HepG2 (cell line): ENCODE results near the gene TUBB4A. TPM values are rescaled to one million over a fixed set of nuclear protein-coding genes. Genes with fewer than 3 reads are reported as not detected.

Experiments
- MEF2D ChIP-seq: sonication (generic); formaldehyde crosslinking; IDR thresholded peaks from 2 replicates; pipeline ENCODE4 v1.5.1; 2020; ENCODE audit warnings: mild to moderate bottlenecking, missing genetic modification reagents
- PTBP1 ChIP-seq: fragments of 200-400 bp; formaldehyde crosslinking; IDR thresholded peaks from 2 replicates; pipeline ENCODE4 v1.6.1; 2018; ENCODE audit warnings: low read length, low read depth; ENCODE audit not compliant: poor library complexity, severe bottlenecking
- ZNF224 ChIP-seq: sonication (generic); formaldehyde crosslinking; IDR thresholded peaks from 2 replicates; pipeline ENCODE4 v1.5.0; 2020; ENCODE audit warnings: mild to moderate bottlenecking, missing genetic modification reagents
- ZNF720 ChIP-seq: sonication (generic); formaldehyde crosslinking; IDR thresholded peaks from 2 replicates; pipeline ENCODE4 v1.4.0; 2020; ENCODE audit warnings: missing genetic modification reagents
- polyA plus RNA-seq, 8 experiments: library from polyadenylated mRNA; depleted of rRNA in 3 of 8; stranded (reverse) in 7 of 8; unstranded in 1 of 8; fragments of >200 nt; fragmentation: Illumina TruSeq in 4 of 8; extraction: Trizol in 4 of 8; gene quantifications; 2 replicates each; pipeline versions ENCODE4 v1.2.1 to v1.2.3, GENCODE V29; 2011 to 2016; ENCODE audit warnings: low read depth in 4 of 8, missing spikeins in 1 of 8, mixed read lengths in 1 of 8; ENCODE audit not compliant: insufficient read depth in 1 of 8
- small RNA-seq, 3 experiments: library from RNA; depleted of rRNA; stranded (forward); fragments of <200 nt; gene quantifications; one replicate each; pipeline ENCODE3, GENCODE V24; 2012; ENCODE audit warnings: low read depth in 2 of 3, low replicate concordance in 1 of 3; ENCODE audit not compliant: insufficient read length in 3 of 3, insufficient read depth in 2 of 3
- total RNA-seq, 5 experiments: library from RNA; depleted of rRNA; stranded (reverse); fragments of >200 nt; fragmentation: Illumina TruSeq; extraction: Trizol; gene quantifications; 2 replicates each; pipeline ENCODE4 v1.2.3, GENCODE V29; 2016; ENCODE audit warnings: low read depth in 1 of 5
- TF ChIP-seq, protein P1 (sequence below): sonication (generic); formaldehyde crosslinking; IDR thresholded peaks from 2 replicates; pipeline ENCODE4 v1.4.0; 2020; ENCODE audit warnings: missing genetic modification reagents, borderline replicate concordance
- TF ChIP-seq, protein P2 (sequence below): sonication (generic); formaldehyde crosslinking; conservative IDR thresholded peaks from 2 replicates; pipeline ENCODE4 v1.4.0; 2020; ENCODE audit warnings: missing genetic modification reagents
- TF ChIP-seq, protein P3 (sequence below): sonication (generic); formaldehyde crosslinking; IDR thresholded peaks from 2 replicates; pipeline ENCODE4 v1.5.0; 2020; ENCODE audit warnings: mild to moderate bottlenecking, missing genetic modification reagents

Gene TUBB4A
- total and polyA plus RNA-seq, 2 of the 13 experiments (the other 11 are each of a cell fraction or from before 2014, with no cell fraction given), result not detected

DNA sequence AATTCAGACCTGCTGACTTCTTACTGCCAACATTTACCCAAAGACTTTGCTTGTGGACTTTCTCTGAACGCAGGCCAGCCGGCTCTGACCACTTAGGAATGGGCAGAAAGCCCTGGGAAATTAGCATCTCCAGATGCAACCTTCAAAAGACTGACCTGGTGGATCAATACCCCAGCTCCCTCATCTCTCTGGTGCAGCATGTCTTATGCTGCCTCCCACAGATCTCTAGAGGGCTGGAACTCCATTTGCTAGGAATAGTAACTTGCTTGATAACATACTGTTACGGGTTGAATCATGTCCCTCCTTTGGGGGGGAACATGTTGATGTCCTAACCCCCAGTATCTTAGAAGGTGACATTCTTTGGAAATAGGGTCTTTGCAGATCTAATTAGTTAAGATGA, 55.7 kb downstream of the TUBB4A start (continued):
- TF ChIP-seq, protein P1, sequence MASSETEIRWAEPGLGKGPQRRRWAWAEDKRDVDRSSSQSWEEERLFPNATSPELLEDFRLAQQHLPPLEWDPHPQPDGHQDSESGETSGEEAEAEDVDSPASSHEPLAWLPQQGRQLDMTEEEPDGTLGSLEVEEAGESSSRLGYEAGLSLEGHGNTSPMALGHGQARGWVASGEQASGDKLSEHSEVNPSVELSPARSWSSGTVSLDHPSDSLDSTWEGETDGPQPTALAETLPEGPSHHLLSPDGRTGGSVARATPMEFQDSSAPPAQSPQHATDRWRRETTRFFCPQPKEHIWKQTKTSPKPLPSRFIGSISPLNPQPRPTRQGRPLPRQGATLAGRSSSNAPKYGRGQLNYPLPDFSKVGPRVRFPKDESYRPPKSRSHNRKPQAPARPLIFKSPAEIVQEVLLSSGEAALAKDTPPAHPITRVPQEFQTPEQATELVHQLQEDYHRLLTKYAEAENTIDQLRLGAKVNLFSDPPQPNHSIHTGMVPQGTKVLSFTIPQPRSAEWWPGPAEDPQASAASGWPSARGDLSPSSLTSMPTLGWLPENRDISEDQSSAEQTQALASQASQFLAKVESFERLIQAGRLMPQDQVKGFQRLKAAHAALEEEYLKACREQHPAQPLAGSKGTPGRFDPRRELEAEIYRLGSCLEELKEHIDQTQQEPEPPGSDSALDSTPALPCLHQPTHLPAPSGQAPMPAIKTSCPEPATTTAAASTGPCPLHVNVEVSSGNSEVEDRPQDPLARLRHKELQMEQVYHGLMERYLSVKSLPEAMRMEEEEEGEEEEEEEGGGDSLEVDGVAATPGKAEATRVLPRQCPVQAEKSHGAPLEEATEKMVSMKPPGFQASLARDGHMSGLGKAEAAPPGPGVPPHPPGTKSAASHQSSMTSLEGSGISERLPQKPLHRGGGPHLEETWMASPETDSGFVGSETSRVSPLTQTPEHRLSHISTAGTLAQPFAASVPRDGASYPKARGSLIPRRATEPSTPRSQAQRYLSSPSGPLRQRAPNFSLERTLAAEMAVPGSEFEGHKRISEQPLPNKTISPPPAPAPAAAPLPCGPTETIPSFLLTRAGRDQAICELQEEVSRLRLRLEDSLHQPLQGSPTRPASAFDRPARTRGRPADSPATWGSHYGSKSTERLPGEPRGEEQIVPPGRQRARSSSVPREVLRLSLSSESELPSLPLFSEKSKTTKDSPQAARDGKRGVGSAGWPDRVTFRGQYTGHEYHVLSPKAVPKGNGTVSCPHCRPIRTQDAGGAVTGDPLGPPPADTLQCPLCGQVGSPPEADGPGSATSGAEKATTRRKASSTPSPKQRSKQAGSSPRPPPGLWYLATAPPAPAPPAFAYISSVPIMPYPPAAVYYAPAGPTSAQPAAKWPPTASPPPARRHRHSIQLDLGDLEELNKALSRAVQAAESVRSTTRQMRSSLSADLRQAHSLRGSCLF (CRISPR knock-in tag), result no peak
- TF ChIP-seq, protein P2, sequence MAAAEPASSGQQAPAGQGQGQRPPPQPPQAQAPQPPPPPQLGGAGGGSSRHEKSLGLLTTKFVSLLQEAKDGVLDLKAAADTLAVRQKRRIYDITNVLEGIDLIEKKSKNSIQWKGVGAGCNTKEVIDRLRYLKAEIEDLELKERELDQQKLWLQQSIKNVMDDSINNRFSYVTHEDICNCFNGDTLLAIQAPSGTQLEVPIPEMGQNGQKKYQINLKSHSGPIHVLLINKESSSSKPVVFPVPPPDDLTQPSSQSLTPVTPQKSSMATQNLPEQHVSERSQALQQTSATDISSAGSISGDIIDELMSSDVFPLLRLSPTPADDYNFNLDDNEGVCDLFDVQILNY (CRISPR knock-in tag), result no peak
- no peak for TF ChIP-seq ZNF720 (CRISPR knock-in tag)
- TF ChIP-seq MEF2D (CRISPR knock-in tag), result no peak
- TF ChIP-seq, protein P3, sequence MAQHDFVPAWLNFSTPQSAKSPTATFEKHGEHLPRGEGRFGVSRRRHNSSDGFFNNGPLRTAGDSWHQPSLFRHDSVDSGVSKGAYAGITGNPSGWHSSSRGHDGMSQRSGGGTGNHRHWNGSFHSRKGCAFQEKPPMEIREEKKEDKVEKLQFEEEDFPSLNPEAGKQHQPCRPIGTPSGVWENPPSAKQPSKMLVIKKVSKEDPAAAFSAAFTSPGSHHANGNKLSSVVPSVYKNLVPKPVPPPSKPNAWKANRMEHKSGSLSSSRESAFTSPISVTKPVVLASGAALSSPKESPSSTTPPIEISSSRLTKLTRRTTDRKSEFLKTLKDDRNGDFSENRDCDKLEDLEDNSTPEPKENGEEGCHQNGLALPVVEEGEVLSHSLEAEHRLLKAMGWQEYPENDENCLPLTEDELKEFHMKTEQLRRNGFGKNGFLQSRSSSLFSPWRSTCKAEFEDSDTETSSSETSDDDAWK (CRISPR knock-in tag), result no peak
- TF ChIP-seq ZNF224 (CRISPR knock-in tag), result no peak
- no peak for TF ChIP-seq PTBP1

Small RNA genes lying within 50 kb of the gene (small RNA-seq; reads per million reads assigned to genes)
- 0 reads per million in 3 experiments for gene AC010503.2

Other genes with a start within 250 kb of the TUBB4A start
- gene MLLT1, start 222.3 kb downstream of the TUBB4A start, total RNA-seq (2016; rRNA removed; fragmentation: Illumina TruSeq; extraction: Trizol), result 11.6 and 12.2 TPM in 2 replicates
- gene MLLT1, start 222.3 kb downstream of the TUBB4A start, polyA plus RNA-seq (2011; rRNA removed), result 11.7 and 12.7 TPM in 2 replicates
- gene ACER1, start 168.7 kb downstream of the TUBB4A start, total RNA-seq (2016; rRNA removed; fragmentation: Illumina TruSeq; extraction: Trizol), result not detected in 2 replicates
- not detected in 2 replicates for gene ACER1, start 168.7 kb downstream of the TUBB4A start, polyA plus RNA-seq (2011; rRNA removed)
- 45.3 and 46.6 TPM in 2 replicates for gene CLPP, start 140.8 kb downstream of the TUBB4A start, total RNA-seq (2016; rRNA removed; fragmentation: Illumina TruSeq; extraction: Trizol)
- gene CLPP, start 140.8 kb downstream of the TUBB4A start, polyA plus RNA-seq (2011; rRNA removed), result 68.4 and 72.3 TPM in 2 replicates
- gene ALKBH7, start 129.5 kb downstream of the TUBB4A start, total RNA-seq (2016; rRNA removed; fragmentation: Illumina TruSeq; extraction: Trizol), result 45.9 and 48.3 TPM in 2 replicates
- 29.6 and 36.8 TPM in 2 replicates for gene ALKBH7, start 129.5 kb downstream of the TUBB4A start, polyA plus RNA-seq (2011; rRNA removed)
- 0.95 and 1.1 TPM in 2 replicates for gene PSPN, start 126.4 kb downstream of the TUBB4A start, total RNA-seq (2016; rRNA removed; fragmentation: Illumina TruSeq; extraction: Trizol)
- 0.69 and 0.98 TPM in 2 replicates for gene PSPN, start 126.4 kb downstream of the TUBB4A start, polyA plus RNA-seq (2011; rRNA removed)
- gene GTF2F1, start 109.1 kb downstream of the TUBB4A start, total RNA-seq (2016; rRNA removed; fragmentation: Illumina TruSeq; extraction: Trizol), result 30.7 and 34.1 TPM in 2 replicates
- 26.0 and 27.8 TPM in 2 replicates for gene GTF2F1, start 109.1 kb downstream of the TUBB4A start, polyA plus RNA-seq (2011; rRNA removed)
- 129 and 160 TPM in 2 replicates for gene KHSRP, start 77.5 kb downstream of the TUBB4A start, total RNA-seq (2016; rRNA removed; fragmentation: Illumina TruSeq; extraction: Trizol)
- 72.1 and 80.8 TPM in 2 replicates for gene KHSRP, start 77.5 kb downstream of the TUBB4A start, polyA plus RNA-seq (2011; rRNA removed)
- 0.32 and 0.33 TPM in 2 replicates for gene SLC25A41, start 68.5 kb downstream of the TUBB4A start, total RNA-seq (2016; rRNA removed; fragmentation: Illumina TruSeq; extraction: Trizol)
- gene SLC25A41, start 68.5 kb downstream of the TUBB4A start, polyA plus RNA-seq (2011; rRNA removed), result 0.95 and 1.9 TPM in 2 replicates
- gene SLC25A23, start 42.5 kb downstream of the TUBB4A start, total RNA-seq (2016; rRNA removed; fragmentation: Illumina TruSeq; extraction: Trizol), result 15.2 and 16.5 TPM in 2 replicates
- 12.4 and 13.2 TPM in 2 replicates for gene SLC25A23, start 42.5 kb downstream of the TUBB4A start, polyA plus RNA-seq (2011; rRNA removed)
- 21.9 and 25.6 TPM in 2 replicates for gene CRB3, start 38.0 kb downstream of the TUBB4A start, total RNA-seq (2016; rRNA removed; fragmentation: Illumina TruSeq; extraction: Trizol)
- gene CRB3, start 38.0 kb downstream of the TUBB4A start, polyA plus RNA-seq (2011; rRNA removed), result 10.6 and 12.5 TPM in 2 replicates
- 0.04 TPM in 1 of 2 replicates, not detected in the other for gene DENND1C, start 20.5 kb downstream of the TUBB4A start, total RNA-seq (2016; rRNA removed; fragmentation: Illumina TruSeq; extraction: Trizol)
- gene DENND1C, start 20.5 kb downstream of the TUBB4A start, polyA plus RNA-seq (2011; rRNA removed), result 0.73 and 0.90 TPM in 2 replicates
- 0.20 and 1.0 TPM in 2 replicates for gene TNFSF9, start 28.7 kb upstream of the TUBB4A start, total RNA-seq (2016; rRNA removed; fragmentation: Illumina TruSeq; extraction: Trizol)
- 1.5 and 1.8 TPM in 2 replicates for gene TNFSF9, start 28.7 kb upstream of the TUBB4A start, polyA plus RNA-seq (2011; rRNA removed)
- not detected in 2 replicates for gene CD70, start 88.8 kb upstream of the TUBB4A start, total RNA-seq (2016; rRNA removed; fragmentation: Illumina TruSeq; extraction: Trizol)
- gene CD70, start 88.8 kb upstream of the TUBB4A start, polyA plus RNA-seq (2011; rRNA removed), result 0.13 and 0.51 TPM in 2 replicates
- 0.17 and 0.49 TPM in 2 replicates for gene TNFSF14, start 167.9 kb upstream of the TUBB4A start, total RNA-seq (2016; rRNA removed; fragmentation: Illumina TruSeq; extraction: Trizol)
- 9.1 and 10.0 TPM in 2 replicates for gene TNFSF14, start 167.9 kb upstream of the TUBB4A start, polyA plus RNA-seq (2011; rRNA removed)
- 700 and 1,455 TPM in 2 replicates for gene C3, start 218.3 kb upstream of the TUBB4A start, total RNA-seq (2016; rRNA removed; fragmentation: Illumina TruSeq; extraction: Trizol)
- 6,272 and 9,798 TPM in 2 replicates for gene C3, start 218.3 kb upstream of the TUBB4A start, polyA plus RNA-seq (2011; rRNA removed)
- gene GPR108, start 235.3 kb upstream of the TUBB4A start, total RNA-seq (2016; rRNA removed; fragmentation: Illumina TruSeq; extraction: Trizol), result 24.1 and 36.4 TPM in 2 replicates
- 63.0 and 69.7 TPM in 2 replicates for gene GPR108, start 235.3 kb upstream of the TUBB4A start, polyA plus RNA-seq (2011; rRNA removed)
- gene TRIP10, start 237.4 kb upstream of the TUBB4A start, total RNA-seq (2016; rRNA removed; fragmentation: Illumina TruSeq; extraction: Trizol), result 24.1 and 32.5 TPM in 2 replicates
- gene TRIP10, start 237.4 kb upstream of the TUBB4A start, polyA plus RNA-seq (2011; rRNA removed), result 33.2 and 39.4 TPM in 2 replicates